BLaER1 treated with 17β-estradiol and CSF1 and Interleukin-3, amounts not matched to agents 10 nM and 100 nM (cell line): Measurements from ENCODE around the gene HNRNPM.
A peak's percentile ranks its signal among the peaks of the same experiment; 100 is the strongest.
"Not testable (repeated sequence)": the region's sequence is repeated elsewhere in the genome, so short reads cannot be mapped to it uniquely, and the experiment has no call there.

Source experiments
- H3K27ac ChIP-seq, 11 experiments: shearing (Covaris generic); formaldehyde crosslinking; 2 replicates each; pipeline ENCODE4 v1.8.1; 2022
- H3K27me3 ChIP-seq, 11 experiments: shearing (Covaris generic); formaldehyde crosslinking; 2 replicates each; pipeline ENCODE4 v1.8.1; 2022
- H3K36me3 ChIP-seq, 11 experiments: shearing (Covaris generic); formaldehyde crosslinking; 2 replicates each; pipeline ENCODE4 v1.8.1; 2022
- H3K4me1 ChIP-seq, 10 experiments: shearing (Covaris generic); formaldehyde crosslinking; 2 replicates each; pipeline ENCODE4 v1.8.1; 2022
- H3K4me2 ChIP-seq, 11 experiments: shearing (Covaris generic); formaldehyde crosslinking; 2 replicates each; pipeline ENCODE4 v1.8.1; 2022
- H3K4me3 ChIP-seq, 10 experiments: shearing (Covaris generic); formaldehyde crosslinking; 2 replicates each; pipeline ENCODE4 v1.8.1; 2022
- H3K9ac ChIP-seq, 11 experiments: shearing (Covaris generic); formaldehyde crosslinking; 2 replicates each; pipeline ENCODE4 v1.8.1; 2022
- H3K9me3 ChIP-seq, 11 experiments: shearing (Covaris generic); formaldehyde crosslinking; replicated peaks in 1 of 11; 2 replicates each; pipeline ENCODE4 v1.8.1; 2022
- H4K20me1 ChIP-seq, 11 experiments: shearing (Covaris generic); formaldehyde crosslinking; 2 replicates each; pipeline ENCODE4 v1.8.1; 2022
- Cebpa-rat ChIP-seq, 11 experiments: shearing (Covaris generic); IDR thresholded peaks; 2 replicates each; pipeline ENCODE4 v1.8.1; 2022

The HNRNPM gene

GRCh38 chr19:8510589-8511115, 65.9 kb downstream of the HNRNPM start:
- TF ChIP-seq Cebpa-rat (IDR thresholded peaks at IDR 0.05), result no peak
- Histone ChIP-seq H3K27ac (no peak overlapping the region), H4K20me1 (no peaks in the 10 kb centered on the region), H3K9me3 (no peaks in the 10 kb centered on the region), H3K36me3 (peaks cover 0 to 42% (median 24%) of the 10 kb centered on the region in 11 experiments; a peak in 21 of 22 replicates), H3K27me3 (no peaks in the 10 kb centered on the region), H3K4me3 (no peak overlapping the region), H3K4me1 (peaks cover 34 to 63% (median 41%) of the 10 kb centered on the region in 10 experiments), H3K9ac (no peak overlapping the region), H3K4me2 (no peak overlapping the region)

GRCh38 chr19:8511573-8512101, 66.9 kb downstream of the HNRNPM start:
- peak overlapping the region in 3 of 11 experiments; percentile 81 to 94 (median 82); a peak in 2 of 22 replicates for H3K4me2 ChIP-seq
- no peaks in the 10 kb centered on the region for H3K27me3 ChIP-seq
- peaks cover 0 to 42% (median 24%) of the 10 kb centered on the region in 11 experiments; a peak in 21 of 22 replicates for H3K36me3 ChIP-seq
- no peak overlapping the region for H3K9ac ChIP-seq
- H3K4me1 ChIP-seq, result peaks cover 26 to 63% (median 41%) of the 10 kb centered on the region in 10 experiments
- no peak for TF ChIP-seq Cebpa-rat (IDR thresholded peaks at IDR 0.05)
- H3K27ac ChIP-seq, result peak overlapping the region in 1 of 11 experiments; percentile 100; a peak in 2 of 22 replicates
- no peaks in the 10 kb centered on the region for H3K9me3 ChIP-seq
- H4K20me1 ChIP-seq, result no peaks in the 10 kb centered on the region
- H3K4me3 ChIP-seq, result no peak overlapping the region

GRCh38 chr19:8512115-8512967, 67.6 kb downstream of the HNRNPM start:
- no peaks in the 10 kb centered on the region for H3K27me3 ChIP-seq
- H3K9ac ChIP-seq, result peak overlapping the region; percentile 95 to 100 (median 99); a peak in 21 of 22 replicates
- H3K4me1 ChIP-seq, result peaks cover 29 to 64% (median 47%) of the 10 kb centered on the region in 10 experiments
- H3K4me2 ChIP-seq, result peak overlapping the region; percentile 79 to 97 (median 90)
- TF ChIP-seq Cebpa-rat (IDR thresholded peaks at IDR 0.05), result no peak
- H4K20me1 ChIP-seq, result no peaks in the 10 kb centered on the region
- peak overlapping the region in 7 of 10 experiments; percentile 62 to 80 (median 71); a peak in 9 of 20 replicates for H3K4me3 ChIP-seq
- H3K27ac ChIP-seq, result peak overlapping the region; percentile 95 to 100 (median 99); a peak in 21 of 22 replicates
- peaks cover 0 to 42% (median 24%) of the 10 kb centered on the region in 11 experiments; a peak in 21 of 22 replicates for H3K36me3 ChIP-seq
- H3K9me3 ChIP-seq, result no peaks in the 10 kb centered on the region

- no peaks in the 10 kb centered on the region for H3K9me3 ChIP-seq
- H3K4me1 ChIP-seq, result peaks cover 37 to 70% (median 55%) of the 10 kb centered on the region in 10 experiments
- H3K4me2 ChIP-seq, result peak overlapping the region; percentile 79 to 97 (median 90)
- H3K36me3 ChIP-seq, result peaks cover 0 to 42% (median 24%) of the 10 kb centered on the region in 11 experiments; a peak in 21 of 22 replicates
- no peak for TF ChIP-seq Cebpa-rat (IDR thresholded peaks at IDR 0.05)
- H3K4me3 ChIP-seq, result peak overlapping the region; percentile 62 to 80 (median 71)
- no peaks in the 10 kb centered on the region for H3K27me3 ChIP-seq
- H4K20me1 ChIP-seq, result peaks cover 0 to 7% (median 0%) of the 10 kb centered on the region in 11 experiments; a peak in 3 of 22 replicates
- peak overlapping the region; percentile 95 to 100 (median 99) for H3K9ac ChIP-seq
- peak overlapping the region; percentile 95 to 100 (median 99) for H3K27ac ChIP-seq
These were observed 68.4 kb downstream of the HNRNPM start for GRCh38 chr19:8513036-8513686.

- H3K4me3 ChIP-seq, result peak within 1 kb of the TSS; percentile 62 to 80 (median 71)
These were observed 69.1 kb downstream of the HNRNPM start, which contains the start of gene ZNF414 for GRCh38 chr19:8513687-8514504. ZNF414 (minus strand) TSS chr19:8514167; CDS start chr19:8514046, 121 bp downstream.

GRCh38 chr19:8514505-8515009, 69.8 kb downstream of the HNRNPM start:
- H3K36me3 ChIP-seq, result peaks cover 0 to 36% (median 24%) of the 10 kb centered on the region in 11 experiments; a peak in 21 of 22 replicates
- H3K9me3 ChIP-seq, H3K27me3 ChIP-seq: not testable (repeated sequence)
- H4K20me1 ChIP-seq, result peaks cover 0 to 18% (median 0%) of the 10 kb centered on the region in 11 experiments; a peak in 3 of 22 replicates
- H3K27ac ChIP-seq, result peak overlapping the region; percentile 95 to 100 (median 99); a peak in 21 of 22 replicates
- peak overlapping the region; percentile 95 to 100 (median 99) for H3K9ac ChIP-seq
- peak overlapping the region; percentile 68 to 97 (median 89) for H3K4me2 ChIP-seq
- H3K4me1 ChIP-seq, result peaks cover 37 to 75% (median 69%) of the 10 kb centered on the region in 10 experiments
- H3K4me3 ChIP-seq, result peak overlapping the region; percentile 62 to 80 (median 71)

More at GRCh38 chr19:8513687-8514504, 69.1 kb downstream of the HNRNPM start, which contains the start of gene ZNF414:
- peaks cover 0 to 39% (median 24%) of the 10 kb centered on the region in 11 experiments; a peak in 21 of 22 replicates for H3K36me3 ChIP-seq
- peaks cover 37 to 70% (median 62%) of the 10 kb centered on the region in 10 experiments for H3K4me1 ChIP-seq
- peak within 1 kb of the TSS; percentile 95 to 100 (median 99) for H3K9ac ChIP-seq
- no peaks in the 10 kb centered on the region for H3K9me3 ChIP-seq
- no peaks in the 10 kb centered on the region for H3K27me3 ChIP-seq
- TF ChIP-seq Cebpa-rat (IDR thresholded peaks at IDR 0.05), result no peak
- peak within 1 kb of the TSS; percentile 95 to 100 (median 99) for H3K27ac ChIP-seq
- peak within 1 kb of the TSS; percentile 79 to 97 (median 90) for H3K4me2 ChIP-seq
- peaks cover 0 to 11% (median 0%) of the 10 kb centered on the region in 11 experiments; a peak in 3 of 22 replicates for H4K20me1 ChIP-seq

- H3K9ac ChIP-seq, result peak overlapping the region in 7 of 11 experiments; percentile 10 to 100 (median 96); a peak in 9 of 22 replicates
- peak overlapping the region in 8 of 11 experiments; percentile 49 to 100 (median 99); a peak in 13 of 22 replicates for H3K27ac ChIP-seq
- H3K36me3 ChIP-seq, result peaks cover 3 to 36% (median 23%) of the 10 kb centered on the region in 11 experiments
- peaks cover 37 to 82% (median 75%) of the 10 kb centered on the region in 10 experiments for H3K4me1 ChIP-seq
- peak overlapping the region; percentile 3 to 97 (median 89); a peak in 16 of 22 replicates for H3K4me2 ChIP-seq
- TF ChIP-seq Cebpa-rat (IDR thresholded peaks at IDR 0.05), result no peak
- H3K9me3 ChIP-seq, result no peaks in the 10 kb centered on the region
- H4K20me1 ChIP-seq, result peaks cover 0 to 24% (median 0%) of the 10 kb centered on the region in 11 experiments; a peak in 3 of 22 replicates
- no peak overlapping the region for H3K4me3 ChIP-seq
- no peaks in the 10 kb centered on the region for H3K27me3 ChIP-seq
These were observed 70.5 kb downstream of the HNRNPM start for GRCh38 chr19:8515317-8515716.
